Caco-2 (cell line): ENCODE measurements around the gene SLC19A1. TPM values are rescaled to one million over a fixed set of nuclear protein-coding genes. Genes with fewer than 3 reads are reported as not detected.

ENCODE experiments used
- BruUV-seq: library from RNA; stranded (reverse); fragments of 400-500 nt; replicated peaks from 2 replicates; lab custom pipeline; 2021; lab: Mats Ljungman, UMichigan
- CTCF ChIA-PET: fragments of 300-600 bp; sonication (Branson Sonifier 250); formaldehyde crosslinking; loops from one replicate; lab custom pipeline; 2022; ENCODE audit warnings: antibody characterized with exemption; lab: Charles Lee
- POLR2A ChIA-PET: fragments of 300-600 bp; sonication (Branson Sonifier 250); formaldehyde crosslinking; loops from one replicate; lab custom pipeline; 2022; ENCODE audit warnings: antibody characterized with exemption; lab: Charles Lee
- DNase-seq, 2 experiments: peaks; one replicate each; pipeline versions ENCODE4 v3.0.0 to v3.0.0-alpha.2; 2020 to 2022
- H3K27me3 ChIP-seq: replicated peaks from 2 replicates; pipeline ENCODE4 v1.6.0; 2011; ENCODE audit warnings: low read length; ENCODE audit not compliant: control insufficient read depth, insufficient read depth
- H3K36me3 ChIP-seq: 2 replicates; pipeline ENCODE4 v1.5.1; 2011; ENCODE audit warnings: low read length; ENCODE audit not compliant: control insufficient read depth, insufficient read depth
- H3K4me1 ChIP-seq: fragments of 250-450 bp; sonication (Bioruptor Pico); 2 replicates; pipeline ENCODE4 v1.5.1; 2020; ENCODE audit warnings: mild to moderate bottlenecking
- H3K4me3 ChIP-seq: 2 replicates; pipeline ENCODE4 v1.5.1; 2011; ENCODE audit warnings: low read depth, mild to moderate bottlenecking, control low read depth, low read length
- H3K9me3 ChIP-seq: fragments of 250-450 bp; sonication (Bioruptor Pico); 2 replicates; pipeline ENCODE4 v1.5.1; 2020; ENCODE audit warnings: mild to moderate bottlenecking, moderate library complexity
- H3K27ac Mint-ChIP-seq: one replicate; pipeline ENCODE4 v1.8.0; 2022; ENCODE audit warnings: mixed read lengths; ENCODE audit not compliant: unreplicated experiment
- H3K27me3 Mint-ChIP-seq: one replicate; pipeline ENCODE4 v1.8.0; 2022; ENCODE audit warnings: mixed read lengths; ENCODE audit not compliant: insufficient read depth, unreplicated experiment
- H3K36me3 Mint-ChIP-seq: one replicate; pipeline ENCODE4 v1.8.0; 2022; ENCODE audit warnings: mild to moderate bottlenecking, mixed read lengths; ENCODE audit not compliant: insufficient read depth, unreplicated experiment
- H3K4me1 Mint-ChIP-seq: one replicate; pipeline ENCODE4 v1.8.0; 2022; ENCODE audit warnings: low read depth, mixed read lengths; ENCODE audit not compliant: unreplicated experiment
- H3K4me3 Mint-ChIP-seq: one replicate; pipeline ENCODE4 v1.8.0; 2022; ENCODE audit warnings: mild to moderate bottlenecking, moderate library complexity, mixed read lengths; ENCODE audit not compliant: unreplicated experiment
- H3K9me3 Mint-ChIP-seq: one replicate; pipeline ENCODE4 v1.8.0; 2022; ENCODE audit warnings: mixed read lengths; ENCODE audit not compliant: unreplicated experiment
- intact Hi-C: fragments of 100-400 bp; cut with micrococcal nuclease; formaldehyde crosslinking; loops from one replicate; pipeline ENCODE4 v1.10.0; 2022; ENCODE audit not compliant: unreplicated experiment
- total RNA-seq: library from RNA; stranded (reverse); gene quantifications from 2 replicates; pipeline ENCODE4 v1.2.3, GENCODE V29; 2022
- TF ChIP-seq, protein P1 (sequence below), 2 experiments: fragments of 200-600 bp in 1 of 2; IDR thresholded peaks; 1 replicate in 1 of 2; 2 replicates in 1 of 2; pipeline versions ENCODE4 v1.5.1 to v1.8.0; 2011 to 2022; ENCODE audit warnings: antibody characterized with exemption in 1 of 2, control low read depth in 1 of 2, inconsistent platforms in 1 of 2, low read depth in 1 of 2, low read length in 1 of 2, mild to moderate bottlenecking in 1 of 2, moderate library complexity in 1 of 2; ENCODE audit not compliant: insufficient read depth in 1 of 2, severe bottlenecking in 1 of 2, unreplicated experiment in 1 of 2

Gene SLC19A1
- total RNA-seq, 1 experiment from 2014 or later = 45.4 TPM

DNA sequence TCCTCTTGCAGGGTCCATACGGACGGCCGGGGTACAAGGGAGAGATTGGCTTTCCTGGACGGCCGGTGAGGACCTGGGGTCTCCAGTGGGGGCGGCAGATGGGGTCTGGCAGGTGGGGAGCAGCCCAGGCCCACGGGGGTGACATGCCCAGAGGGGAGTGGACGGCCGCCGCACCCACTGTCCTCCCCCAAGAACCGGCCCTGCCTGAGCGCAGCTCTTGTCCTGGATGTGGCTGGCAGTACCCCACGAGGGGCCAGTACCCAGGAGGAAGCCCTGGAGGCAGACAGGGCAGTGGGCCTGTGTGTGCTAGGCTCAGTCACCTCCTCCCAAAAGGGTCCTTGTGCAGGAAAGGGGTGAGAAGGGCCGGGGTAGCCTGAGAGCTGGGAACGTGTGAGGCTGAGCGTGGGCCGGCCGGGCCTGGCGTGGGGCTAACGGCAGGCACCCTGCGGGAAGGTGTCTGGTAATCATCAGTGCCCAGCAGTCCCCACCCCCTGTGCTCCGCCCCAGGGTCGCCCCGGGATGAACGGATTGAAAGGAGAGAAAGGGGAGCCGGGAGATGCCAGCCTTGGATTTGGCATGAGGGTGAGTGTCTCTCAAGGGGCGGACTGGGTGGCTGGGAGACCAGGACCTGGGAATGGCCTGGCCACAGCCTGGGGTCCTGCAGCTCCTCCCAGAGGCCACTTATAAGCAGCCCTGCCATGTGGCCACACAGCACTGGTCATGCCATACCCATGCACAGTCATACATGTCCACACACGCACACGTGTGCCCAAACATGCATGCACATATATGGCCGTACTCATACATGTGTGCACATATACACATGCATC lies 47.2 kb downstream of the SLC19A1 start:
- no peaks in the 10 kb centered on the region for H3K27me3 ChIP-seq
- H3K27me3 Mint-ChIP-seq = no peaks in the 10 kb centered on the region
- H3K36me3 ChIP-seq = peaks cover 6% of the 10 kb centered on the region
- no TSS peak for BruUV-seq
- TF ChIP-seq, protein P1, sequence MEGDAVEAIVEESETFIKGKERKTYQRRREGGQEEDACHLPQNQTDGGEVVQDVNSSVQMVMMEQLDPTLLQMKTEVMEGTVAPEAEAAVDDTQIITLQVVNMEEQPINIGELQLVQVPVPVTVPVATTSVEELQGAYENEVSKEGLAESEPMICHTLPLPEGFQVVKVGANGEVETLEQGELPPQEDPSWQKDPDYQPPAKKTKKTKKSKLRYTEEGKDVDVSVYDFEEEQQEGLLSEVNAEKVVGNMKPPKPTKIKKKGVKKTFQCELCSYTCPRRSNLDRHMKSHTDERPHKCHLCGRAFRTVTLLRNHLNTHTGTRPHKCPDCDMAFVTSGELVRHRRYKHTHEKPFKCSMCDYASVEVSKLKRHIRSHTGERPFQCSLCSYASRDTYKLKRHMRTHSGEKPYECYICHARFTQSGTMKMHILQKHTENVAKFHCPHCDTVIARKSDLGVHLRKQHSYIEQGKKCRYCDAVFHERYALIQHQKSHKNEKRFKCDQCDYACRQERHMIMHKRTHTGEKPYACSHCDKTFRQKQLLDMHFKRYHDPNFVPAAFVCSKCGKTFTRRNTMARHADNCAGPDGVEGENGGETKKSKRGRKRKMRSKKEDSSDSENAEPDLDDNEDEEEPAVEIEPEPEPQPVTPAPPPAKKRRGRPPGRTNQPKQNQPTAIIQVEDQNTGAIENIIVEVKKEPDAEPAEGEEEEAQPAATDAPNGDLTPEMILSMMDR (IDR thresholded peaks at IDR 0.05; ENCODE audit: insufficient read depth in 1 of 2, low read depth in 1 of 2, low read length in 1 of 2, severe bottlenecking in 1 of 2, unreplicated experiment in 1 of 2) = no peak
- no peak for DNase-seq
- no peaks in the 10 kb centered on the region for H3K9me3 ChIP-seq
- intact Hi-C loops = no loop called here
- no peak overlapping the region for H3K27ac Mint-ChIP-seq
- CTCF ChIA-PET = no interaction called here
- peaks cover 6% of the 10 kb centered on the region for H3K4me1 Mint-ChIP-seq
- H3K36me3 Mint-ChIP-seq = peaks cover 68% of the 10 kb centered on the region
- POLR2A ChIA-PET = no interaction called here
- H3K4me1 ChIP-seq = no peaks in the 10 kb centered on the region
- H3K4me3 ChIP-seq = no peak overlapping the region
- H3K4me3 Mint-ChIP-seq = no peak overlapping the region
- H3K9me3 Mint-ChIP-seq = peaks cover 12% of the 10 kb centered on the region

DNA sequence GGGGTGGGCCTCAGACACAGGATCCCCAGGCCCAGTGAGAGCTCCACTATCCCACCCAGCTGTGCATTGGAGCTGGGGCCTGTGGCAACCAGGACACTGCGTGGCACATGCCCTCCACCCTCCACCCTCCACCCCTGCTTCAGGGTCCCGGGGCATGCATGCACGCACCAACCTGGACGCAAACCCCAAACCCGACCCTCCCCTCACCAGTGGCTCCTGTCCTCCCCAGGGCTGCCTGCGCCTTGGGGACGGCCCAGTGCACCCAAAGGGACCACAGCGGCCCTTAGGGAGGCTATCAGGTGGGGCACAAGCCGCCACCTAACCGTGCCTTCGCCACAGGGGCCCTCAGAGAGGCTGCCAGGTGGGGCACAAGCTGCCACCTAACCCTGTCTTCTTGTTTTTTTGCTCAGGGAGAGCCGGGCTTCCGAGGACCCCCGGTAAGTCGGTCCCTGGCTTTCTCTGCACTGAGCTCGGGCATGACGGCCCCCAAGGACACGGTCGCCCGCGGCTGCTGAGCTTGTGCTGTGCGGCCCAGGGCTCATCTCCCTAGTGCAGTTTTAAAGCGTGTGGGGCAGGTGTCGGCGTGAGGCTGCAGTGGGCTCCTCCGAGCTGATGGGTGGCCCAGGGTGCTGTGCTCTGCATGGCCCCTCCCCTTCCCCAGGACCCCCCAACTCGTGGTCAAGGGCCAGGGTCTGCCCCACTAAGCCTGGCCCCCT lies 47.9 kb downstream of the SLC19A1 start:
- intact Hi-C loops = no loop called here
- Mint-ChIP-seq H3K27me3 (no peaks in the 10 kb centered on the region), H3K36me3 (peaks cover 62% of the 10 kb centered on the region), H3K27ac (no peak overlapping the region), H3K4me3 (no peak overlapping the region), H3K4me1 (peaks cover under 1% of the 10 kb centered on the region), H3K9me3 (peaks cover 4% of the 10 kb centered on the region)
- BruUV-seq = no TSS peak
- H3K4me3 ChIP-seq = no peak overlapping the region
- H3K9me3 ChIP-seq = no peaks in the 10 kb centered on the region
- DNase-seq = no peak
- TF ChIP-seq, protein P1 (IDR thresholded peaks at IDR 0.05; ENCODE audit: insufficient read depth in 1 of 2, low read depth in 1 of 2, low read length in 1 of 2, severe bottlenecking in 1 of 2, unreplicated experiment in 1 of 2) = no peak
- ChIA-PET POLR2A (no interaction called here), CTCF (no interaction called here)
- H3K36me3 ChIP-seq = peaks cover 6% of the 10 kb centered on the region
- no peaks in the 10 kb centered on the region for H3K27me3 ChIP-seq
- H3K4me1 ChIP-seq = no peaks in the 10 kb centered on the region

DNA sequence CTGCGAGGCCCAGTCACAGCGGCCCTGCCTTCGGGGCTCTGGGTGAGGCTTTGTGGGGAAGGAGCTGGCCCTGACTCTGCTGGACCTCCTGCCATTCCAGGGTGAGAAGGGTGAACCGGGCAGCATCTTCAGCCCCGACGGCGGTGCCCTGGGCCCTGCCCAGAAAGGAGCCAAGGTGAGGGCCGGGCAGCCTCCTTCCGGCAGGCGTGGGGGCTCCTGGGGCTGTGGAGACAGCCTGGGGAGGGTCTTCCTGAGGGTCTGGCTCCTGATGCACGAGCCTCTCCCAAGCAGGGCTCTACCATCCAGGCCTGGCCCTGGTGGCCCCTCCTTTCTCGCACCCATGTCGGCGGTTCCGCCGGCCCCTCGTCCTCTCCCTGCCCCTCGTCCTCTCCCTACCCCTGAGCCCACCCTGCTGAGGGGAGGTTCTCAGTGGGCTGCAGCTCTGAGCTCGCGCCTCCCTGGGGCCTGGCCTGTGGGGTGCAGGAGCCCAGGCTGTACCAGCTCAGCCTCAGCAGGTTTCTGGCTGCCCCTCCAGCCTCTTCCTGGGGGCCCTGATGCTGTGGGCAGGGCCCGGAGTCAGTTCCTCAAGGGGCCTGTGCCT lies 48.7 kb downstream of the SLC19A1 start:
- no peaks in the 10 kb centered on the region for H3K9me3 Mint-ChIP-seq
- CTCF ChIA-PET = interaction anchor here (0.6 kb wide), 1 partner anchor 488 kb away, joined by 3 read pairs; no protein-coding TSS in a partner anchor

More for the DNA sequence above, 48.7 kb downstream of the SLC19A1 start:
- H3K4me1 Mint-ChIP-seq = no peaks in the 10 kb centered on the region
- POLR2A ChIA-PET = no interaction called here
- no peaks in the 10 kb centered on the region for H3K27me3 ChIP-seq
- no peaks in the 10 kb centered on the region for H3K4me1 ChIP-seq
- H3K27ac Mint-ChIP-seq = no peak overlapping the region
- no peaks in the 10 kb centered on the region for H3K9me3 ChIP-seq
- no peaks in the 10 kb centered on the region for H3K27me3 Mint-ChIP-seq
- DNase-seq = no peak
- peaks cover 61% of the 10 kb centered on the region for H3K36me3 Mint-ChIP-seq
- TF ChIP-seq, protein P1 (IDR thresholded peaks at IDR 0.05; ENCODE audit: insufficient read depth in 1 of 2, low read depth in 1 of 2, low read length in 1 of 2, severe bottlenecking in 1 of 2, unreplicated experiment in 1 of 2) = no peak
- intact Hi-C loops = no loop called here
- H3K36me3 ChIP-seq = peaks cover 6% of the 10 kb centered on the region
- no peak overlapping the region for H3K4me3 ChIP-seq
- no peak overlapping the region for H3K4me3 Mint-ChIP-seq
- no TSS peak for BruUV-seq
